Measurements from ENCODE around the gene SLF2. TPM values are rescaled to one million over a fixed set of nuclear protein-coding genes. Genes with fewer than 3 reads are reported as not detected.

SLF2 gene
- total and polyA plus RNA-seq, 10 donors = 11.5 to 90.9 (median 46.8) TPM

- intact Hi-C loops (cut with DNase I; ENCODE audit: low total_unique reads) = loop anchor here (5.0 to 10.0 kb wide), 2 partner anchors 203 to 310 kb away; no protein-coding TSS in a partner anchor
Measured at GRCh38 chr10:100874702-100875483, 37.9 kb upstream of the SLF2 start.

GRCh38 chr10:100875484-100876166, 37.1 kb upstream of the SLF2 start:
- no peaks in the 10 kb centered on the region for H3K36me3 ChIP-seq
- no peak overlapping the region for H3K4me3 ChIP-seq
- 60 to 76% (median 65%) methylated on average over 5 of the region's 5 CpGs for WGBS, 5 donors
- H3K27me3 ChIP-seq (replicated peaks in 1 of 7) = peaks cover 0 to 38% (median 5%) of the 10 kb centered on the region in 7 donors
- H3K27ac ChIP-seq = no peak overlapping the region
- H3K4me1 ChIP-seq = peaks cover 0 to 16% (median 4%) of the 10 kb centered on the region in 6 donors
- TF ChIP-seq POLR2A (IDR thresholded peaks at IDR 0.05) (no peak), CTCF (IDR thresholded peaks at IDR 0.05 in 8 of 11, conservative IDR thresholded peaks at IDR 0.05 in 3 of 11) (no peak), POLR2AphosphoS5 (IDR thresholded peaks at IDR 0.05) (no peak)
- intact Hi-C loops (cut with DNase I; ENCODE audit: low total_unique reads) = loop anchor here (5.0 to 10.0 kb wide), 2 partner anchors 203 to 311 kb away; no protein-coding TSS in a partner anchor
- DNase-seq = no peak
- no peaks in the 10 kb centered on the region for H3K9me3 ChIP-seq

More at GRCh38 chr10:100874702-100875483, 37.9 kb upstream of the SLF2 start:
- Histone ChIP-seq H3K4me1 (peaks cover 0 to 9% (median 1%) of the 10 kb centered on the region in 6 donors), H3K27ac (no peak overlapping the region), H3K4me3 (no peak overlapping the region), H3K27me3 (replicated peaks in 1 of 7) (peaks cover 0 to 38% (median 5%) of the 10 kb centered on the region in 7 donors), H3K9me3 (no peaks in the 10 kb centered on the region), H3K36me3 (no peaks in the 10 kb centered on the region)
- 75 to 86% (median 81%) methylated on average over 20 of the region's 20 CpGs for WGBS, 5 donors
- no peak for DNase-seq
- TF ChIP-seq POLR2A (IDR thresholded peaks at IDR 0.05) (no peak), POLR2AphosphoS5 (IDR thresholded peaks at IDR 0.05) (no peak), CTCF (IDR thresholded peaks at IDR 0.05 in 8 of 11, conservative IDR thresholded peaks at IDR 0.05 in 3 of 11) (no peak)

- intact Hi-C loops (cut with DNase I; ENCODE audit: low total_unique reads) = loop anchor here (5.0 to 10.0 kb wide), 2 partner anchors 205 to 312 kb away; no protein-coding TSS in a partner anchor
- Histone ChIP-seq H3K36me3 (no peaks in the 10 kb centered on the region), H3K27me3 (replicated peaks in 1 of 7) (peaks cover 0 to 38% (median 5%) of the 10 kb centered on the region in 7 donors), H3K4me3 (no peak overlapping the region), H3K4me1 (peaks cover 0 to 28% (median 12%) of the 10 kb centered on the region in 6 donors), H3K27ac (no peak overlapping the region), H3K9me3 (no peaks in the 10 kb centered on the region)
- TF ChIP-seq POLR2A (IDR thresholded peaks at IDR 0.05) (no peak), CTCF (IDR thresholded peaks at IDR 0.05 in 8 of 11, conservative IDR thresholded peaks at IDR 0.05 in 3 of 11) (no peak), POLR2AphosphoS5 (IDR thresholded peaks at IDR 0.05) (no peak)
- DNase-seq = no peak
- WGBS, 5 donors = 70 to 72% (median 71%) methylated on average over 24 of the region's 24 CpGs
Measured at GRCh38 chr10:100876585-100877460, 35.9 kb upstream of the SLF2 start.
